Heart left ventricle (tissue), 13 donors: ENCODE measurements around the gene ALKBH1.

Experiments used
- POLR2A ChIP-seq, 2 donors: fragments of 450-650 bp; IDR thresholded peaks; one replicate each; pipeline ENCODE4 v1.6.1; 2017; ENCODE audit warnings: antibody characterized with exemption in 2 of 2, mild to moderate bottlenecking in 2 of 2, moderate library complexity in 2 of 2
- TF ChIP-seq, protein P1 (sequence below), 12 donors: fragments of 200-600 bp; sonication (generic) in 4 of 12; IDR thresholded peaks; one replicate each; pipeline versions ENCODE4 v1.5.0 to v1.8.0; 2018 to 2022; ENCODE audit warnings: antibody characterized with exemption in 12 of 12, mild to moderate bottlenecking in 5 of 12
- donor health status: ischemic (EF 13 %, LVEDD 7.1; RV severe dilation, severe dysfunction).
- donor health status: DM: no; HTN: yes; CAD: no.
- donor health status: DM: no; HTN: no; CAD: no.
- donor health status: ischemic (EF 25% LVEDD 6.9; RV normal size, moderate dysfunction).
- donor health status: ischemic (EF 25% LVEDD 5.7; RV mildly dilated, moderate dysfunction).
- donor health status: ischemic (EF 35%, LVEDD 5.7; RV mildly dilated, moderate dysfunction).
- donor health status: nonischemic (EF 11% LVEDD 7.7; RV severe dilation, severe dysfunction).
- donor health status: DM: yes; HTN: yes; CAD: no.
- donor health status: PGD.
- donor health status: ischemic (EF 29% LVEDD 5.4; RV normal size, mild dysfunction).
- donor health status: nonischemic (EF 23%, LVEDD 6.1; RV moderate dilation, normal function).

DNA sequence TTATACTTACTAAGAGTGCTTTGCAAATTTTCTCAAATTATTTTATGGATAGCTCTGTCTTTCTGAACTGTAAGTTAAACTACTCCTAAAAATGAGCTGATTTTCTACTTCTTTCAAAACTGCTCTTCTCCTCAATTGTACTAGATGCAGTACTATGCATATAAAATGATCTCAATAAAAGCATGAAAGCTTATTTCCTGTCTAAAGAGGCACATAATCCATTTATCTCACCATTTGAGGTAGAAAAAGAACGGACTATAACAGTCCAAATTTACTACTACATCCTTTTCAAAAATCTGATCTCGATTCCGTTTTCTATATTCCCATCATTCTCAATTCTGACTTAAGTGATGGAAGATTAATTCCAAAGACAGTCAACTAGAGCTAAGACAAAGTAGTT is 14.5 kb upstream of the ALKBH1 start:
- TF ChIP-seq, protein P1, sequence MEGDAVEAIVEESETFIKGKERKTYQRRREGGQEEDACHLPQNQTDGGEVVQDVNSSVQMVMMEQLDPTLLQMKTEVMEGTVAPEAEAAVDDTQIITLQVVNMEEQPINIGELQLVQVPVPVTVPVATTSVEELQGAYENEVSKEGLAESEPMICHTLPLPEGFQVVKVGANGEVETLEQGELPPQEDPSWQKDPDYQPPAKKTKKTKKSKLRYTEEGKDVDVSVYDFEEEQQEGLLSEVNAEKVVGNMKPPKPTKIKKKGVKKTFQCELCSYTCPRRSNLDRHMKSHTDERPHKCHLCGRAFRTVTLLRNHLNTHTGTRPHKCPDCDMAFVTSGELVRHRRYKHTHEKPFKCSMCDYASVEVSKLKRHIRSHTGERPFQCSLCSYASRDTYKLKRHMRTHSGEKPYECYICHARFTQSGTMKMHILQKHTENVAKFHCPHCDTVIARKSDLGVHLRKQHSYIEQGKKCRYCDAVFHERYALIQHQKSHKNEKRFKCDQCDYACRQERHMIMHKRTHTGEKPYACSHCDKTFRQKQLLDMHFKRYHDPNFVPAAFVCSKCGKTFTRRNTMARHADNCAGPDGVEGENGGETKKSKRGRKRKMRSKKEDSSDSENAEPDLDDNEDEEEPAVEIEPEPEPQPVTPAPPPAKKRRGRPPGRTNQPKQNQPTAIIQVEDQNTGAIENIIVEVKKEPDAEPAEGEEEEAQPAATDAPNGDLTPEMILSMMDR (IDR thresholded peaks at IDR 0.05) = no peak
- TF ChIP-seq POLR2A (IDR thresholded peaks at IDR 0.05) = no peak
